Lower leg skin (tissue), 4 donors: ENCODE results near the gene MAEA. TPM values are rescaled to one million over a fixed set of nuclear protein-coding genes. Genes with fewer than 3 reads are reported as not detected.

Experiments used
- DNase-seq, 2 donors: peaks; one replicate each; pipeline ENCODE4 v3.0.0-alpha.2; 2019; ENCODE audit warnings: low spot score in 2 of 2
- H3K4me3 ChIP-seq: fragments of 200-600 bp; sonication (generic); 2 replicates; pipeline ENCODE4 v1.5.1; 2017; ENCODE audit warnings: mild to moderate bottlenecking, low read depth; ENCODE audit not compliant: poor library complexity, severe bottlenecking
- POLR2A ChIP-seq, 2 donors: fragments of 450-650 bp; IDR thresholded peaks; one replicate each; pipeline ENCODE4 v1.6.1; 2016 to 2017; ENCODE audit warnings: antibody characterized with exemption in 2 of 2, mild to moderate bottlenecking in 1 of 2, moderate library complexity in 1 of 2
- WGBS, 2 donors: methylation state at CpG; one replicate each; pipeline ENCODE4 v1.1.5; 2018; 5-methylcytosine and 5-hydroxymethylcytosine counted together
- intact Hi-C: fragments of 100-400 bp; cut with DNase I; formaldehyde crosslinking; loops from one replicate; pipeline ENCODE4 v1.15.0; 2023; ENCODE audit warnings: low total_unique reads
- total RNA-seq, 4 donors: library from RNA; depleted of rRNA; stranded (reverse); fragments of >200 nt; gene quantifications; one replicate each; pipeline ENCODE4 v1.1.0, GENCODE V29; 2016
- TF ChIP-seq, protein P1 (sequence below), 3 donors: fragments of 450-650 bp; IDR thresholded peaks; one replicate each; pipeline ENCODE4 v1.5.1; 2016; ENCODE audit warnings: antibody characterized with exemption in 3 of 3, mild to moderate bottlenecking in 3 of 3, moderate library complexity in 2 of 3

Gene MAEA
- total RNA-seq, 4 donors from 2014 or later, result 79.6 to 124 (median 89.4) TPM

DNA sequence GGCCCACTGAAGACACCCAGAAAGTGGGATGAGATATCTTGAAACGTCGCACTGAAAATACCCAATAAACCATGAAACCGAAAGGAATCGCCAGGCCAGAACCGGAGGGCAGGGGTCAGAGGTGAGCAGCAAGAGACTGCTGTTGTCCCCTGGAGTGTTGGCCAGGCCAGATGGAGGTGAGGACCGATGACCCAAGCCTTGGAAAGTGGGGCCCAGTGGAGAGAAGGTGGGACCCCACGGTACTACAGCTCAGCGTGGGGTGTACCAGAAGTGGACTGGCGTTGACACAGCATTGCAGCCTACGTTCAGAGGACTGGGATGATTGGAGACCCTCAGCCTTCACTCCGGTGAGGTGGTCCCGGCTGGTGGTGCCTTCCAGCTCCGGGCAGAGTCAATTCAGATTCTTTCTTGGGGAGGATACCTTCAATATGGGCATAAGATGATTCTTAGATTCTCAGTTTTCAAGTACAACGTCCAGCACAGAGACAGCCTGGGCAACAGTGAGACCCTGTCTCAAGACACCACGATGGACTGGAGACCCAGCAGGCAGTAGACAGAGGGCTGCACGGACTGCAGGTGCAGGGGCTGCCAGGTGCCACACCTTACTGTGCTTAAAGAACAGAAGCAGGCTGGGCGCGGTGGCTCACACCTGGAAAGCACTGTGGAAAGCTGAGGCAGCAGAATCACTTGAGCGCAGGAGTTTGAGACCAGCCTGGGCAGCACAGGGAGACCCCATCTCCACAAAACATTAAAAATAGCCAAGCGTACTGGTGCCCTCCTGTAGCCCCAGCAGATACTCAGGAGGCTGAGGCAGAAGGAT, 23.3 kb downstream of the MAEA start:
- intact Hi-C loops, result no loop called here
- no peak overlapping the region for H3K4me3 ChIP-seq
- DNase-seq, result no peak
- WGBS, 2 donors, result 93 to 94% methylated on average over 20 of the region's 20 CpGs
- no peak for TF ChIP-seq POLR2A (IDR thresholded peaks at IDR 0.05)
- TF ChIP-seq, protein P1, sequence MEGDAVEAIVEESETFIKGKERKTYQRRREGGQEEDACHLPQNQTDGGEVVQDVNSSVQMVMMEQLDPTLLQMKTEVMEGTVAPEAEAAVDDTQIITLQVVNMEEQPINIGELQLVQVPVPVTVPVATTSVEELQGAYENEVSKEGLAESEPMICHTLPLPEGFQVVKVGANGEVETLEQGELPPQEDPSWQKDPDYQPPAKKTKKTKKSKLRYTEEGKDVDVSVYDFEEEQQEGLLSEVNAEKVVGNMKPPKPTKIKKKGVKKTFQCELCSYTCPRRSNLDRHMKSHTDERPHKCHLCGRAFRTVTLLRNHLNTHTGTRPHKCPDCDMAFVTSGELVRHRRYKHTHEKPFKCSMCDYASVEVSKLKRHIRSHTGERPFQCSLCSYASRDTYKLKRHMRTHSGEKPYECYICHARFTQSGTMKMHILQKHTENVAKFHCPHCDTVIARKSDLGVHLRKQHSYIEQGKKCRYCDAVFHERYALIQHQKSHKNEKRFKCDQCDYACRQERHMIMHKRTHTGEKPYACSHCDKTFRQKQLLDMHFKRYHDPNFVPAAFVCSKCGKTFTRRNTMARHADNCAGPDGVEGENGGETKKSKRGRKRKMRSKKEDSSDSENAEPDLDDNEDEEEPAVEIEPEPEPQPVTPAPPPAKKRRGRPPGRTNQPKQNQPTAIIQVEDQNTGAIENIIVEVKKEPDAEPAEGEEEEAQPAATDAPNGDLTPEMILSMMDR (IDR thresholded peaks at IDR 0.05), result no peak

DNA sequence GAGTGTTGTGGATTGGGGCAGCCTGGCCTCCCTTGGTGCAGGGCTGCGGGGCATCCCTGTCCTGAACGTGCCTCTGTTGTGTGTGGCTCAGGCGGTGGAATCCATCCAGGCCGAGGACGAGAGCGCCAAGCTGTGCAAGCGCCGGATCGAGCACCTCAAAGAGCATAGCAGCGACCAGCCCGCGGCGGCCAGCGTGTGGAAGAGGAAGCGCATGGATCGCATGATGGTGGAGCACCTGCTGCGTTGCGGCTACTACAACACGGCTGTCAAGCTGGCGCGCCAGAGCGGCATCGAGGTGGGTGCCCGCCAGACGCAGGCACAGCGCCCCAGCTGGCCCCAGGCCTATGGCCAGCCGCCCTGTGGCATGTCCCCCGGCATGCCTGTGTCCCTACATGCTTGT, 25.6 kb downstream of the MAEA start:
- intact Hi-C loops, result no loop called here
- DNase-seq, result no peak
- no peak for TF ChIP-seq POLR2A (IDR thresholded peaks at IDR 0.05)
- TF ChIP-seq, protein P1 (IDR thresholded peaks at IDR 0.05), result no peak
- 92 to 93% methylated on average over 28 of the region's 28 CpGs for WGBS, 2 donors
- no peak overlapping the region for H3K4me3 ChIP-seq

DNA sequence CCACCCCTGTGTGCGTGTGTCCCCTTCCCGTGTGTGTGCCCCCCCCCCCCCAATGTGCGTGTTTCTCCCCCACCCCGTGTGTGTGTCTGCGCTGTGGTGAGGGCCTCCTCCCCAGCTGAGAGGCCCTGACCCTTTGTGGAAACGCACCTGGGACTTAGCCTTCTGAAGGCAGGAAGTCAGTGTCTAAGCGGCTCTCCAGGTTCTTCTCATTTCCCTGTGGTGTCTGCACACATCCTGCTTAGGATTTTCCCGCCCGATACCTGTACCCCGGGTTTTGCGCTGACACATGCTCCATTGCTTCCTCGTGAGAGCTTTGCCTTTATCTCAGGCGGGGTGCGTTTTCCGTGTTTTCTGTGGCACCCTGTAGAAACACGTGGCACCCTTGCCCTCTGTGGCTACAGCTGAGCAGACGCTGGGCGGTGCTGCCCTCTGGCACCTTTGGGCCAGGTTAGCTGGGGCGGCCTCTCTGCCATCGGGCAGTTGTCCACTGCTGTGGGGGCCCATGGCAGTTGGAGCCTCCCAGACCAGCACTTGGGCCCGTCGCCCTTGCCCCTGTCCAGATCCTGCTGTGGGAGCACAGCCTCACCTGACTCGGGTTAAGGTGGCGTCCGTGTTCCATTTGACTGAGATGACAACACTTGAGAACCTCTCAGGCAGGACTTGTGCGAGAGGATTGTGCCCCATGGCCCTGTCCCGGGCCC, 26.3 kb downstream of the MAEA start:
- WGBS, 2 donors, result 89 to 91% methylated on average over 23 to 24 of the region's 27 CpGs
- TF ChIP-seq, protein P1 (IDR thresholded peaks at IDR 0.05), result no peak
- TF ChIP-seq POLR2A (IDR thresholded peaks at IDR 0.05), result no peak
- no peak for DNase-seq
- H3K4me3 ChIP-seq, result no peak overlapping the region
- intact Hi-C loops, result no loop called here

DNA sequence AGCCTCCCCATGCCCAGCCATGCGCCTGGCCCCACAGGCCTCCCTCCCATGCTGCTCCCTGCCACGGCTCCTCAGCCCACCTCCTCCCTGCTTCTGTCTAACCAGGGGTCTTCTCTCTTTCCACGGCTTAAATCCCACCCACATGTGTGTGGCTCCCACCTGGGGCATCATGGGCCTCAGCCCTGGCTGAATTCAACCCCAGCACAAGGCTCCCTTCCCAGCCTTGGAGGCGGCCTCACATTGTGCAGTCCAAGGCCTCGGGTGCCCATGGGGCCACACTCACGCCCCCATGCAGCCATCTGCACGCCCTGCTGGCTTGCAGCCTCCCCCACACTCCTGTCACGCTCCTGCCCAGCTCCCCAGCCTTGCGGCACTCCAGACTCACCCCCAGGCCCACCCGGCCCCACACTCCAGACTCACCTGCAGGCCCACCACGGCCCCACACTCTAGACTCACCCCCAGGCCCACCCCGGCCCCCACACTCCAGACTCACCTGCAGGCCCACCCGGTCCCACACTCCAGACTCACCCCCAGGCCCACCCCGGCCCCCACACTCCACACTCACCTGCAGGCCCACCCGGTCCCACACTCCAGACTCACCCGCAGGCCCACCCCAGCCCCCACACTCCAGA, 27.0 kb downstream of the MAEA start:
- WGBS, 2 donors, result 85 to 87% methylated on average over 15 to 16 of the region's 16 CpGs
- no peak overlapping the region for H3K4me3 ChIP-seq
- TF ChIP-seq, protein P1 (IDR thresholded peaks at IDR 0.05), result no peak
- TF ChIP-seq POLR2A (IDR thresholded peaks at IDR 0.05), result no peak
- intact Hi-C loops, result no loop called here
- no peak for DNase-seq

DNA sequence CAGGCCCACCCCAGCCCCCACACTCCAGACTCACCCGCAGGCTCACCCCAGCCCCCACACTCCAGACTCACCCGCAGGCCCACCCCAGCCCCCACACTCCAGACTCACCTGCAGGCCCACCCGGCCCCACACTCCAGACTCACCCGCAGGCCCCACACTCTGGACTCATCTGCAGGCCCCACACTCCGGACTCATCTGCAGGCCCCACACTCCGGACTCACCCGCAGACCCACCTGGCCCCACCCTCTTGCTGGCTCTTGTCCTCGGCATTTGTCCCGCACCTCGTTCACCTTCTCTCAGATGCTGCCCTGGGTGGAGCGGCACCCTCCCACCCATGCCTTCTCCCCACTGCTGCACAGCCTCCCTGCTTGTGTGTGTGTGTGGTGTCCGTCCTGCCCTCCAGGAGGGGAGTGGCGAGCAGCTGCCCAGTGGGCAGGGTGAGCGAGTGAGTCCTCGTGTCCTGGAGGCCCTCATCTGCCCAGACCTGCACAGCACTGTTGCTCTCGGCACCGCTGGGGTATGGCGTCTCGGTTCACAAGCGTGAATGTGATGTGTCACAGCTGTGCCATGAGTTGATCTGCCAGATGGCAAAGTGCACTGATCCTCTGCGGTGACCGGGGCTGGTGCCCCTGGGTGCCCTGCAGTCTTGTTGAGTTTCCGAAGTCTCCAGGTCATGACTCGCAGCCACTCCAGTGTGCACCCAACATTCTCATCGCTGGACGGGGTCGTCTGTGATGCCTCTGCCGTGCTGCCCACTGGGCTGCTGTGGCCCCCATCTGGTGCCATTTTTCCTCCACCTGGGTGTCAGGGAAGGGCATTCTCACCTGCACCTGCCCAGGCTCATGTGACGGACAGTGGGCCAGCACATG, 27.7 kb downstream of the MAEA start:
- no peak overlapping the region for H3K4me3 ChIP-seq
- TF ChIP-seq POLR2A (IDR thresholded peaks at IDR 0.05), result no peak
- TF ChIP-seq, protein P1 (IDR thresholded peaks at IDR 0.05), result no peak
- intact Hi-C loops, result no loop called here
- no peak for DNase-seq
- 94 to 95% methylated on average over 27 to 29 of the region's 29 CpGs for WGBS, 2 donors
